Measurements from ENCODE around the gene SEMA5A. TPM values are rescaled to one million over a fixed set of nuclear protein-coding genes. Genes with fewer than 3 reads are reported as not detected.

Gene SEMA5A
- total and polyA plus RNA-seq, 2 of the 8 experiments (the other 6 are each of a cell fraction or from before 2014, with no cell fraction given), result 5.3 to 8.9 TPM

DNA sequence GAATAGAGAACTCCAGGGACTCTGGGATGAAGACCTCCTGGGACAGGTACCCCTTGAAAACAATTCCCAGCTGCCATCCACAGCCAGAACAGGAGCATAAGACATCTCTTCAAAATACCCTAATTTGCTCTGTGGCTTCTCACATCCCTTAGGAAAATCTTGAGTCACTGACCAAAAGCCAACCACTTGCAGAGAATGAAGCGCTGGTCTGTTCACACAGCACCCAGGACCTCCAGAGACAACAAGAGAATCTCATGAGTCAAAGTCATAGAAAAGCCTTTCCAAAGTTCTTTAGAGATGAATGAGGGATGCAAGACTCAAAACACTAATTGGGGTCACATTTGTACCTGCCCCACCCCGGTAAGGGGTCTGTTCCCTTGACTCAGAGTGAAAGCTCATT is 210.6 kb downstream of the SEMA5A start:
- no peaks in the 10 kb centered on the region for H3K36me3 ChIP-seq (ENCODE audit: control insufficient read depth in 2 of 4, insufficient read depth in 4 of 4, low read length in 3 of 4)
- H4K5ac ChIP-seq (ENCODE audit: insufficient read length, low read depth, low read length), result no peak overlapping the region
- no peaks in the 10 kb centered on the region for H3K79me1 ChIP-seq (ENCODE audit: low read depth, low read length)
- no peak overlapping the region for H3K4ac ChIP-seq (replicated peaks; ENCODE audit: insufficient read length, low read depth, low read length)
- no peak overlapping the region for H2AK5ac ChIP-seq (ENCODE audit: low read depth, low read length)
- H3K4me2 ChIP-seq (ENCODE audit: insufficient read depth in 1 of 2, low read depth in 2 of 2, low read length in 2 of 2), result no peak overlapping the region
- no peak overlapping the region for H3K14ac ChIP-seq (ENCODE audit: insufficient read length)
- FAIRE-seq (no peak), DNase-seq (ENCODE audit: low read depth in 1 of 2, low spot score in 2 of 2) (no peak)
- H3K9ac ChIP-seq (replicated peaks in 1 of 4; ENCODE audit: extremely low read depth in 1 of 4, low read depth in 3 of 4, low read length in 3 of 4), result no peak overlapping the region
- no peak overlapping the region for H3K18ac ChIP-seq (ENCODE audit: extremely low read depth, low read length)
- no peaks in the 10 kb centered on the region for H3K27me3 ChIP-seq (replicated peaks in 1 of 4; ENCODE audit: control insufficient read depth in 3 of 4, extremely low read depth in 1 of 4, insufficient read depth in 3 of 4, low read length in 3 of 4)
- no peak overlapping the region for H4K91ac ChIP-seq (replicated peaks; ENCODE audit: insufficient read length, low read length)
- H3K79me2 ChIP-seq (ENCODE audit: control insufficient read depth in 1 of 2, insufficient read depth in 2 of 2, low read length in 2 of 2), result no peaks in the 10 kb centered on the region
- H3K4me1 ChIP-seq (replicated peaks in 1 of 4; ENCODE audit: control insufficient read depth in 3 of 4, insufficient read depth in 4 of 4, low read length in 3 of 4), result no peaks in the 10 kb centered on the region
- ChIA-PET POLR2A (ENCODE audit: partially characterized antibody) (no interaction called here), CTCF (ENCODE audit: partially characterized antibody) (interaction anchor here (0.9 kb wide), 1 partner anchor 20 kb away, joined by 3 read pairs; no protein-coding TSS in a partner anchor)
- TF ChIP-seq TAF7 (optimal IDR thresholded peaks at IDR 0.05; ENCODE audit: borderline replicate concordance, low read depth, low read length) (no peak), SIX5 (IDR thresholded peaks at IDR 0.05; ENCODE audit: low read depth, low read length) (no peak), SP4 (IDR thresholded peaks at IDR 0.05; ENCODE audit: low read length) (no peak), TCF12 (IDR thresholded peaks at IDR 0.05; ENCODE audit: low read depth, low read length) (no peak), BRCA1 (IDR thresholded peaks at IDR 0.05; ENCODE audit: low read depth, low read length) (no peak), RNF2 (IDR thresholded peaks at IDR 0.05; ENCODE audit: borderline replicate concordance, low read depth, low read length, missing control alignments, poor library complexity, severe bottlenecking) (no peak), JUND (IDR thresholded peaks at IDR 0.05; ENCODE audit: low read length) (no peak), ZNF274 (IDR thresholded peaks at IDR 0.05; ENCODE audit: borderline replicate concordance, extremely low read depth, low read length) (no peak), FOSL1 (IDR thresholded peaks at IDR 0.05; ENCODE audit: insufficient read depth, low read depth, low read length) (no peak), EZH2 (IDR thresholded peaks at IDR 0.05; ENCODE audit: low read depth, low read length, severe bottlenecking) (no peak), PHF8 (conservative IDR thresholded peaks at IDR 0.05; ENCODE audit: low read depth, low read length) (no peak)
- TF ChIP-seq, protein P1, sequence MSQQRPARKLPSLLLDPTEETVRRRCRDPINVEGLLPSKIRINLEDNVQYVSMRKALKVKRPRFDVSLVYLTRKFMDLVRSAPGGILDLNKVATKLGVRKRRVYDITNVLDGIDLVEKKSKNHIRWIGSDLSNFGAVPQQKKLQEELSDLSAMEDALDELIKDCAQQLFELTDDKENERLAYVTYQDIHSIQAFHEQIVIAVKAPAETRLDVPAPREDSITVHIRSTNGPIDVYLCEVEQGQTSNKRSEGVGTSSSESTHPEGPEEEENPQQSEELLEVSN (IDR thresholded peaks at IDR 0.05), result no peak
- no peak overlapping the region for H2BK5ac ChIP-seq (ENCODE audit: low read depth, low read length)
- no peak overlapping the region for H2BK120ac ChIP-seq (replicated peaks; ENCODE audit: low read depth, low read length)
- no peaks in the 10 kb centered on the region for H3K23me2 ChIP-seq (ENCODE audit: low read depth, low read length)
- no peak overlapping the region for H4K8ac ChIP-seq (ENCODE audit: extremely low read depth, insufficient read depth, low read length)
- peaks cover 0 to 3% of the 10 kb centered on the region in 2 experiments for H4K20me1 ChIP-seq (replicated peaks in 1 of 2; ENCODE audit: control insufficient read depth in 1 of 2, insufficient read depth in 2 of 2, low read length in 2 of 2)
- H3K56ac ChIP-seq (replicated peaks; ENCODE audit: insufficient read length, low read depth, low read length), result no peak overlapping the region
- no peak overlapping the region for H2BK20ac ChIP-seq (ENCODE audit: low read length)
- no peak overlapping the region for H2BK12ac ChIP-seq (ENCODE audit: low read depth, low read length)
- no peak overlapping the region for H2AFZ ChIP-seq (ENCODE audit: low read length)
- no peak overlapping the region for H3K4me3 ChIP-seq (ENCODE audit: extremely low read depth in 1 of 4, insufficient read depth in 2 of 4, low read depth in 3 of 4, low read length in 4 of 4)
- no peak overlapping the region for H3K27ac ChIP-seq (ENCODE audit: low read depth, low read length)
- H3K9me3 ChIP-seq (ENCODE audit: insufficient read depth in 2 of 2, low read depth in 1 of 2, low read length in 1 of 2), result no peaks in the 10 kb centered on the region
- no peak overlapping the region for H2BK15ac ChIP-seq (ENCODE audit: low read length)
- H3K23ac ChIP-seq (ENCODE audit: insufficient read length), result no peak overlapping the region
- 100% methylated on average over 2 of the region's 2 CpGs; no CpG with 5 or more reads in 1 of the 2 experiments for WGBS, 2 experiments (ENCODE audit: extremely low coverage in 1 of 2, insufficient coverage in 1 of 2, insufficient read length in 1 of 2, insufficient replicate concordance in 2 of 2, low coverage in 1 of 2, low lambda C conversion rate in 2 of 2, missing lambda C conversion rate in 1 of 2)

Data from H1 (cell line).